Colonic mucosa (tissue), 4 donors: ENCODE measurements around the gene EIF1AD. TPM values are rescaled to one million over a fixed set of nuclear protein-coding genes. Genes with fewer than 3 reads are reported as not detected.
A peak's percentile ranks its signal among the peaks of the same experiment; 100 is the strongest.

ENCODE experiments used
- DNase-seq: peaks from one replicate; pipeline ENCODE4 v3.0.0-alpha.2; 2020
- H3K27ac ChIP-seq: fragments of 200-600 bp; one replicate; pipeline ENCODE4 v1.8.0; 2021
- H3K27me3 ChIP-seq: fragments of 200-600 bp; one replicate; pipeline ENCODE4 v1.8.0; 2021
- H3K36me3 ChIP-seq: fragments of 200-600 bp; one replicate; pipeline ENCODE4 v1.8.0; 2021
- H3K4me1 ChIP-seq: fragments of 200-600 bp; one replicate; pipeline ENCODE4 v1.8.0; 2021; ENCODE audit warnings: mild to moderate bottlenecking
- H3K4me3 ChIP-seq: fragments of 200-600 bp; one replicate; pipeline ENCODE4 v1.8.0; 2021
- H3K9ac ChIP-seq, 2 donors: one replicate each; pipeline ENCODE4 v1.7.0; 2013; ENCODE audit warnings: control low read depth in 2 of 2, low read depth in 2 of 2, low read length in 2 of 2
- H3K9me3 ChIP-seq: fragments of 200-600 bp; one replicate; pipeline ENCODE4 v1.8.0; 2021
- intact Hi-C: fragments of 100-400 bp; cut with DNase I; formaldehyde crosslinking; loops from one replicate; pipeline ENCODE4 v1.14.1; 2022
- total RNA-seq, 2 donors: library from RNA; stranded (reverse); fragmentation: NEBNext Ultra II Directional in 1 of 2; extraction: Animal tissue kit (Norgen Biotek cat#: 25700) in 1 of 2; gene quantifications; one replicate each; pipeline ENCODE4 v1.2.1, GENCODE V29; 2021
- TF ChIP-seq, protein P1 (sequence below): fragments of 200-600 bp; IDR thresholded peaks from one replicate; pipeline ENCODE4 v1.8.0; 2022; ENCODE audit warnings: antibody characterized with exemption, mild to moderate bottlenecking
- donor health status: healthy.
- donor health status: DM: no; HTN: no; CAD: no.
- donor health status: DM: no; HTN: no; CAD: no.

EIF1AD gene, protein sequence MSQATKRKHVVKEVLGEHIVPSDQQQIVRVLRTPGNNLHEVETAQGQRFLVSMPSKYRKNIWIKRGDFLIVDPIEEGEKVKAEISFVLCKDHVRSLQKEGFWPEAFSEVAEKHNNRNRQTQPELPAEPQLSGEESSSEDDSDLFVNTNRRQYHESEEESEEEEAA
- total RNA-seq = 10 to 100 TPM; 27.8 to 32.8 TPM

GRCh38 chr11:66001942-66002647, at the start of gene EIF1AD, which contains the start of gene BANF1:
Gene EIF1AD (minus strand): TSS chr11:66002157. CDS start chr11:66000389, 1,768 bp downstream.
Gene BANF1 (plus strand): TSS chr11:66002503. CDS start chr11:66003251, 748 bp downstream.
- TF ChIP-seq, protein P1, sequence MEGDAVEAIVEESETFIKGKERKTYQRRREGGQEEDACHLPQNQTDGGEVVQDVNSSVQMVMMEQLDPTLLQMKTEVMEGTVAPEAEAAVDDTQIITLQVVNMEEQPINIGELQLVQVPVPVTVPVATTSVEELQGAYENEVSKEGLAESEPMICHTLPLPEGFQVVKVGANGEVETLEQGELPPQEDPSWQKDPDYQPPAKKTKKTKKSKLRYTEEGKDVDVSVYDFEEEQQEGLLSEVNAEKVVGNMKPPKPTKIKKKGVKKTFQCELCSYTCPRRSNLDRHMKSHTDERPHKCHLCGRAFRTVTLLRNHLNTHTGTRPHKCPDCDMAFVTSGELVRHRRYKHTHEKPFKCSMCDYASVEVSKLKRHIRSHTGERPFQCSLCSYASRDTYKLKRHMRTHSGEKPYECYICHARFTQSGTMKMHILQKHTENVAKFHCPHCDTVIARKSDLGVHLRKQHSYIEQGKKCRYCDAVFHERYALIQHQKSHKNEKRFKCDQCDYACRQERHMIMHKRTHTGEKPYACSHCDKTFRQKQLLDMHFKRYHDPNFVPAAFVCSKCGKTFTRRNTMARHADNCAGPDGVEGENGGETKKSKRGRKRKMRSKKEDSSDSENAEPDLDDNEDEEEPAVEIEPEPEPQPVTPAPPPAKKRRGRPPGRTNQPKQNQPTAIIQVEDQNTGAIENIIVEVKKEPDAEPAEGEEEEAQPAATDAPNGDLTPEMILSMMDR = no peak
- peak within 1 kb of the TSS; percentile 85 to 99 for H3K9ac ChIP-seq
- peak; percentile 95 for DNase-seq
- H3K27ac ChIP-seq = peak within 1 kb of the TSS; percentile 93
- no peaks in the 10 kb centered on the region for H3K9me3 ChIP-seq
- H3K4me3 ChIP-seq = peak within 1 kb of the TSS; percentile 71
- peaks cover 20% of the 10 kb centered on the region for H3K36me3 ChIP-seq
- intact Hi-C loops = loop anchor here (5.0 kb wide), 1 partner anchor 40 kb away; the partner anchor contains the start of gene SART1
- no peaks in the 10 kb centered on the region for H3K27me3 ChIP-seq
- H3K4me1 ChIP-seq = peaks cover 6% of the 10 kb centered on the region

DNA sequence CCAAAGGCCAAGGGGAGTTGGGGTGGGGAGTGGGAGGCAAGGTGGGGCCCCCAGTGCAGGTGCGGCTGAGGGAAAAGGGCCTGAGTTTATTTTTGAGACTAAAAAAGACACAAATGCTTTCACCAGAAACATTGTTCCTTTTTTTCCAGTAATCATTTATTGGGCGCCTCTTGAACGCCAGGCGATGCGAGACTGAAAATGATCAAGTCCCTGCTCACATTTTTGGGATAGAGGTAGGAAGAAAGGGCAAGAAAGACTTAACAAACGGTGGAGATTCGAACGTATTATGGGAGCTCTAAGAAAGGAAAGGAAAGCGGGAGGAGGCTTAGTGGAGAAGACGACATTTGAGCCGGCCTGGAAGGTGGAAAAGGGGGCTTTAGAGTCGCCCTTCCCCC, 49.4 kb upstream of the EIF1AD start:
- H3K4me1 ChIP-seq = peaks cover 5% of the 10 kb centered on the region
- DNase-seq = no peak
- no peaks in the 10 kb centered on the region for H3K27me3 ChIP-seq
- TF ChIP-seq, protein P1 = no peak
- peak overlapping the region; percentile 98 for H3K4me3 ChIP-seq
- H3K27ac ChIP-seq = peak overlapping the region; percentile 95
- no peaks in the 10 kb centered on the region for H3K9me3 ChIP-seq
- peaks cover 13% of the 10 kb centered on the region for H3K36me3 ChIP-seq
- peak overlapping the region; percentile 84 to 99 for H3K9ac ChIP-seq
- intact Hi-C loops = no loop called here

DNA sequence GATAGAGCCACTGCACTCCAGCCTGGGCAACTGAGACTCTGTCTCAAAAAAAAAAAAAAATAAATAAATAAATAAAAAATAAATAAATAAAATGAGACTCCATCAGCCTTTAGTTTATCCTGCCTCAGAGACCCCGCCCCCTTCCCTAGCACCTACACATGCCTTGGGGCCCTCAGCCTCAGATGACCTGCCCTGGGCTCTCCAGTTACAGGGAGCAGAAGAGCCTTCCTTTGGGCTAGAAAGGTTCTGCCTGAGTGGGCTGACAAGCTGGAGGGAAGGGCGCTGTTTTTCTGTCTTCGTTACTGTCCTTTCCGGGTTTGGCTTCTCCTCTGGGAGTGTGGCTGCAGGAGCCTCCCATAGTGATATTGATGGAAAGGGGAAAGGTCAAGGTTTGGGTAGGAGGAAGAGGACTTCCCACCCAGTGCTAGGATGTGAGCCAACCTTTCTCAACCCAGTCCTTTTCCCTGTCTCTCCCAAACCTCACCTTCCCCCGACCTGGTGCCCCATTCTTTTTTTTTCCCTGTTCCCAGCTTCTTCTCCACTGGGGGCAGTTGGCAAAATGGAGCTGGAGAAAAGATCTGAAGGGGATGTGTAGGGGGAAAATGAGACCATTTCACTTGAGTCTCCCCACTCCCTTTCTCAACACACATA, 48.7 kb upstream of the EIF1AD start:
- intact Hi-C loops = no loop called here
- no peak for DNase-seq
- TF ChIP-seq, protein P1 = no peak
- Histone ChIP-seq H3K27me3 (no peaks in the 10 kb centered on the region), H3K4me3 (no peak overlapping the region), H3K36me3 (peaks cover 9% of the 10 kb centered on the region), H3K9me3 (no peaks in the 10 kb centered on the region), H3K4me1 (peaks cover 5% of the 10 kb centered on the region), H3K9ac (peak overlapping the region in 1 of 2 donors; percentile 99), H3K27ac (no peak overlapping the region)

- Histone ChIP-seq H3K36me3 (no peaks in the 10 kb centered on the region), H3K27ac (no peak within 1 kb of the TSS), H3K9ac (no peak within 1 kb of the TSS), H3K27me3 (no peaks in the 10 kb centered on the region), H3K9me3 (no peaks in the 10 kb centered on the region), H3K4me1 (peaks cover 5% of the 10 kb centered on the region), H3K4me3 (no peak within 1 kb of the TSS)
- DNase-seq = no peak
- TF ChIP-seq, protein P1 = no peak
- intact Hi-C loops = no loop called here
Observed at GRCh38 chr11:66048547-66049323, 46.8 kb upstream of the EIF1AD start, which contains the start of gene GAL3ST3. Gene GAL3ST3 (minus strand): TSS chr11:66049161. CDS start chr11:66045415, 3,746 bp downstream.
